Bone marrow (tissue), 2 donors: ENCODE results near the gene DHRS12.
"Not testable (repeated sequence)": the region's sequence is repeated elsewhere in the genome, so short reads cannot be mapped to it uniquely, and the experiment has no call there.

Experiments used
- DNase-seq, 2 donors: peaks; one replicate each; lab custom pipeline; 2025; lab: John Stamatoyannopoulos, UW

The DHRS12 gene

DNA sequence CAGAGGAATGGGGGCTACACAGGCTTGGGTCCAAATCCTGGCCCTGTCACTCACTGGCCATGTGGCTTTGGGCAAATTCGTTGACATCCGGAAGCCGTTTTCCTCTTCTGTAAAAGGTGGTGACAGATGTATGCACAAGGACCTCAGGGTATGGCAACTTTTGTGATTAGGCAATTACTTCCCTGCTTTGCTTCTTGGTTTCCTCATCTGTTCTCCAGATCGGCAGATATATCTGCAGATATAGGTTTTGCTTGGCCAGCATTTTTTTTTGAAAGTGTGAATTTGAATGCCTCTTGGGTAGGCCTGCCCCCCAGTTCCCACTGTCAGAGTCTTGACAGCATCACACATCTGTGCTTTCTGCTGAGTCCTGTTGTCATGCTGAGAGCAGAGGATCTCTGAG lies 23.3 kb upstream of the DHRS12 start:
- no peak for DNase-seq

DNA sequence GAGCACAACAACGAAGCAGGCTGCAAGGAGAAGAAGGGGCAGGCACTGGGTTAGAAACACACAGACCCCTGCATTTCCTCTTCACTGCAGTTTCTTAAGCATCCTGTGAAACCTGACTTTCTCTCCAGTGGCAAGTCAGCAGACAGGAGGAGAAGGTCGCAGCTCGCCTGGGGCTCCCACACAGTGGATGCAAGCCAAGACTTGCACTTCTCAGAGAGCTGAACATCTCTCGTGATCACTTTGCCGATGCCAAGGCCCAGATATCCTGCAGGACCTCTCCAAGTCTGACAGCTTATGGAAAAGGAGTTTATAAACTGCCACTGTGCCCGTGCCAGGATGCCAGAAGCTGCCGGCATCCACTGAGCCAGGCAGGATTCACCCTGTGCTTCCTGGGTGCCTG lies 22.6 kb upstream of the DHRS12 start:
- no peak for DNase-seq

DNA sequence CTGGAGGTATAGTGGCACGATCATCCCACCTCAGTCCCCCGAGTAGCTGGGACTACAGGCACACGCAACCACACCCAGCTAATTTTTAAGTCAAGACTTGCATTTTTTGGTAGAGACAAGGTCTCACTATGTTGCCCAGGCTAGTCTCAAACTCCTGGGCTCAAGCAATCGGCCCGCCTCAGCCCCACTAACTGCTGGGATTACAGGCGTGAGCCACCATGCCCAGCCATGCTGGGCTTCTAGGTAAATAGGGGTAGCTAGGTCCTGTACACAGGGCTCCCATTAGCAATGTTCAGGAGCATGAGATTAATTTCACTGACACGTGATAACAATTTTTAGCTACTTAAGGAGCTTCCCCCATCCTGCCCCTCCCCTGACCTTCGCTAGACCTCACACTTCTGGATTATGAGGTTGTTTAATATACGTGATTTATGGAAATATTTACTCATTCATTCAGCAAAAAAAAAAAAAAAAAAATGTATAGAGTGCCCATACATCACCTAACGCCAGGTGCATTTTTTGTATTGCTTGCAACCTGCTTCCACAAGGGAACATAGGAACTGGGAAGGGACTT lies 21.8 kb upstream of the DHRS12 start:
- DNase-seq, result no peak

DNA sequence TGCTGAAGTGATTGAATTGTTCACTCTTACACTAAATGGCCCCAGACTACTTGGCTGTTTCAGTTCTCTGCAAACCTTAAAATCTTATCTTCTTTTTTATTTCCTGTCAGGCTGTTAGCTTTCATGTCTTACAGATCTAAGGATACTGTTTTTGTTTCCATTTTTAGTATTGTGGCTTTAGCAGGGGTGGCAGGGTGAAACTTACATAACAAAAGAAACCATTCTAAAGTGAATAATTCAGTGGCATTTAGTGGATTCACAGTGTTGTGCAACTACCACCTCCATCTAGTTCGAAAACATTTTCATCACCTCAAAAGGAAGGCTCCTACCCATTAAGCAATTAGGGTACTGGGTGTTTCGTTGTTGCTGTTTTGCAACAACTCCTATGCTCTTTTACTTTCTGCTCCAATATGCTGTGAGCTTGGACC lies 21.2 kb upstream of the DHRS12 start:
- DNase-seq, result peak in 1 of 2 donors; percentile 72

DNA sequence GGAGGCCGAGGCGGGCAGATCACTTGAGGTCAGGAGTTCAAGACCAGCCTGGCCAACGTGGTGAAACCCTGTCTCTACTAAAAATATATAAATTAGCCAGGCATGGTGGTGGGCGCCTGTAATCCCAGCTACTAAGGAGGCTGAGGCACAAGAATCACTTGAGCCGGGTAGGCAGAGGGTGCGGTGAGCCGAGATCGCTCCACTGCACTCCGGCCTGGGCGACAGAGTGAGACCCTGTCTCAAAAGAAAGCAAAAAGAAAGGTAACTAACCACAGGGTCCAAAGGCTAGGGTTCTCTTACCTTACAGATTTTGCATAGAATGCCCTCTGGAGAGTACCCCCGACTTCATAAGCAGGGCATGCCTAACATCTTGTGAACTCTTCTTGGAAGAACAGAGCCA lies 20.7 kb upstream of the DHRS12 start:
- not testable (repeated sequence) for DNase-seq

DNA sequence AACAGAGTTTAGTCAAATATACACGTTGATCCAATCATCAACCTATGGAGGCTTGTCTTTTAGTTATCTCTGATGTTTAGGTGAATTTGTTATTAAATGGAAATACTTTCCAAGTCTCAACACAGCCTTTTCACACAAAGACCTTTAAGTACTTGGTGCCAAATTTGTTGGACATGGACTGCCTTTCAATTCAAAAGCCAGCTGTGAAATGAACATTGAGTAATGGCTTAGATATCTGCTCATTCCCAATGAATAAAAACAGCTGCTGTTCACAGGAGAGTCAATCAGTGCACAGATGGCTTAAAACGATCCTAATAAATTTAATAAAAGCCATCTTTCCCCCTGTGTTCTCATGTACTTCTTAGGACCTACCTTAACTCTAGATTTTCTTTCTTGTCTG lies 19.9 kb upstream of the DHRS12 start:
- DNase-seq, result no peak

DNA sequence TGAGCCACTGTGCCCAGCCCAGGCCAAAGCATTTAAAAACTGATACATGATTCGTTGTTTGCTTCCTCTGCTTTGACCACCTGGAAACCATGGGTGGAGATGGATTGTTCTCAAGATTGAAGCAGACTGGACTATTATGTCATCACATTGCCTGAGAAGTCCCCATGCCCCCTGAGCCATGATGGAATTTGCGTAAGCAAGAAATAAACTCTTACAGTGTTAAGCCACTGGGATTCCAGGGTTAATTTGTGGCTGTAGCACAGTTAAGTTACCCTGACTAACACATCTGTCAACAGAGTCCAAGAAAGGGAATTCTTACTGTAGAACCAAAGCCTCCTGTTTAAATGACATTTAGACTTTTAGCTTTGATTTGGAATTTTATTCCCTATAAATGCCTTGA lies 19.4 kb upstream of the DHRS12 start:
- DNase-seq, result no peak

DNA sequence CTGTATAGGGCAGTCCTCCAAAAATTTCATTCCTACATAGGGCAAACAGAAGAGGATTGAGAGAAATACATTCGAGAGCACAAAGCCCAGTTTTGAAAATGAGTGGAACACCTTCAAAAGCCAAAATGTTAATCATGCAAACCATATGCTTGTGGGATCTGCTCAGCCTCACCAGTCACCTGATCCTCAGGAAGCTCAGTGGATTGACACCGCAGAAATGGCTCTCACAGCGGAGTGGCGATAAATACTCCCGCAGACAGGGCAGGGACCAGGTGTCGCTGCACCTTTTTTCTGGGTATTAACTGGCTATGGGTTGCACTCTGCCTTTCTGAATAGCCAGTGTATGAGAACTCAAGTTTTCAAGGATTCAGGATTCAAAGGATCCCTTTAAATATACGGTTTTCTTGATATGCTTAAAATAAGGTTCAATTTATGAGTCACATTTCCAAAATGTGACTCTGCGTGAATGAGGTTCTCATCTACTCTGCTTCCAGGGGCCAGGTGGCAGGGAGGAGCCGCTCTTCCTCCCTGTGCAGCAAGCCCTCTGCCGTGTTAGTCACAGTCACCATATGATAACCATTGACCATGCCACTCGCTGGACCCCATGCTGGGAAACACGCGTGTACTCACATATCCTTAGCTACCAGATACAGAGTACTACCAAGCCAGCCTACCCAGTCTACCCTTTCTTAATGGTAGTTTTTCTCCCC lies 18.3 kb upstream of the DHRS12 start:
- DNase-seq, result no peak

DNA sequence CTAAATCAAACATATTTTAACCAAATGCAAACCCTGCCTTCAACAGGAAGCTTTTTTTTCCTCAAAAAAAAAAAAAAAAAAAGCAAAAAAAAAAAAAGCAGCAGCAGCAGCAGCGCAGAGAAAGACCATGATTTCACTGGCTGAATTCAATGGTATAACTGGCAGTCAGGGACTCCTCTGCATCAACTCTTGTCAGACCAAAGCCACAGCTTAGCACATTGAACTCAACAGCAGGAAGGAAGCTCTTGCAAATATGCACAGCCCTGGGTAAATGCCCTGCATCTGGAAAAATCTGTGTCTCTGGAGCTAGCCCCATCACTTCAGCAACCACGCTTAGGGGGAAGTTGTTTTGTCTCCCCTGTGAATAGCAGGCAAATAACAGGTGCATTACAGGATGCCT lies 17.6 kb upstream of the DHRS12 start:
- DNase-seq, result peak in 1 of 2 donors; percentile 75

DNA sequence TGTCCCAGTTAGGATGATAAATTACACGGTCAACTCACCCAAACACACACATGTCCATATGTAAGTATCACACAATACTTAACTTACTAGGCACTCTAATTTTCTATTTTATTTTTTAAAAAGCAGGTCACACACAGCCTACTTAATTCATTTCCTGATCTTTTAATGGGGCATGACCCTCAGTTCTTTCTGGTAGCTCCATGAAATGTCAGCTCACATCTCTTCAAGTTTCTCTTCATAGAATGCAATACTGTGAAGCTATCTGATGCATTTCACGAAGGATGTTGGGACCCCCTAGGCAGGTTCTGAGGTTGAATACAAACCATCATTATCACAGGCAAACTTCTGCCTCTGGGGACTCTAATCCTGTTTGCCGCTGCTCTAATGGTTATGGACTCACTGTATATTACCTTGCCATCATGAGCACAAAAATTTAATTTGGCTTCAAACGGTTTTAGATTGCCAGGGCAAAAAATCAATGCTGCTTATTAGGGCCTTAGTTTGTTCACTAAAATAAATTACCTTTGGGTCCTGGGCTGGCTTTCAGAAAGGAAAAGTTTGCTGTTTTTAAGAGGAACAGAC lies 16.1 kb upstream of the DHRS12 start:
- DNase-seq, result no peak

DNA sequence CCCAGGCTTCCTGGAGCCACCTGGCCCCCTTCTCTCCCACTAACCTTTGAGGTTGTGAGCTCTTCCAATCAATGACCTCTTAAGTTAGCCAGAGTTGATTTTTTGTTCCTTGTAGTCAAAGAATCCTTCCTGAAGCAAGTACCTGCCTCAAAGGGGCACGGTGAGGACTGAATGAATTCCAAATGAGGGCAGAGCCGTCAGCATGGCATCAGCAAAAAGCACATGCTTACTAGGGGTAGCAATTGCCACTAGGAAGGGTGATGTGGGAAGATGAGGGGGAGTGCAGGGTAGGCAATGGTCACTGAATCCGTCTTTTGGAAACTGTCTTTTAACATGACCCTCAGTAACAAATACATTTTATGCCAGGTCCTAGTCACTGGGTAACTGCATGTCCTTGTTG lies 15.6 kb upstream of the DHRS12 start:
- DNase-seq, result no peak

DNA sequence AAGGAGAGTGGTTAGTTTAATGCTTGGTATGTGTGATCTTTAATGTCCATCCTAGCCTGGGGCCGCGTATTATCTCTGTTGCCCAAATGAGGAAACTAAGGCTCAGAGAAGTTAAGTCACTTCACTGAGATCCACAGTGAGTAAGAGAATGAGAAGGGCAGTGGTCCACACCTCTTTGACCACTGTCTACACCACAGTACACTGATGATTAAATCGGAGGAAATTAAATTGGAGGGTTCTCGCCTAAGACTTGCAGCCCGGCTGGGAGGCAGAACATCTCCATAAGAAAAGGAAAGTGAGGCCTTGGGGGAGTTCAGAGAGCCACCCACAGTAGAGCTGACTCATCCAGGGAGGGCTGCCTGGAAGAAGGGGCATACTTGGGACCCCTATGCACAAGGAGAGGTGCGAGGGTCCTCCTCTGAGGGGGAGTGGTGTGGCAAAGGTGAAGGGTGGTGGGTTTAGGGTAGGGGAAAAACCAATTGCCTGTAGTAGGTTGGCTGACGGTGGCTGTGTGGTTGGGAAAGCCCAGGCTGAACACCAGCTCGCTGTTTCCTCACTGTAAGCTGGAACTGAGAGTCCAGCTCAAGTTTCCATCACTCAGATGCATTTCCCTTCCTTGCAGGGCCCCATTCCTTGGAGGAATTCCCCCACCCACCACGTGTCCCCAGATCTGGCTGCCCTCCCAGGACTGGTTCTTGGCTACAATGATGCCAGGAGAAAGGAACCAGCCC lies 15.0 kb upstream of the DHRS12 start:
- DNase-seq, result no peak

DNA sequence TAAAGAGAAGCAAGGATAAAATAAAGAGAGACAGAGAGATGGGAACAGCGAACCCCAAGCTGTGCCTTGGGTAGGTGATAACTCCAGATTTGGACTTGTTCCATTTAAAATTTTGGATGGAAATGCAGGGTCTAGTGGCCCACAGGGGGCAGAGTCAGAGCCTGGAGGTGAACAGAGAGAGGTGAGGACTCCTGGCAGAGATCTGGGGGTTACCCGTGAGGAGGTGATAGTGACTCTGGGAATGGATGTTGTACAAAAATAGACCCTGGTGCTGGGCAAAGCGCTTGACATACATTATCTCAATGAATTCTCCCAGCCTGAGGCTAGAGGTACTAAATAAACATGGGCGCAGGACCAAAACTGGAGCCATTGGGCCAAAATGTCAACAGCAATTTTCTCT lies 14.3 kb upstream of the DHRS12 start:
- DNase-seq, result no peak

DNA sequence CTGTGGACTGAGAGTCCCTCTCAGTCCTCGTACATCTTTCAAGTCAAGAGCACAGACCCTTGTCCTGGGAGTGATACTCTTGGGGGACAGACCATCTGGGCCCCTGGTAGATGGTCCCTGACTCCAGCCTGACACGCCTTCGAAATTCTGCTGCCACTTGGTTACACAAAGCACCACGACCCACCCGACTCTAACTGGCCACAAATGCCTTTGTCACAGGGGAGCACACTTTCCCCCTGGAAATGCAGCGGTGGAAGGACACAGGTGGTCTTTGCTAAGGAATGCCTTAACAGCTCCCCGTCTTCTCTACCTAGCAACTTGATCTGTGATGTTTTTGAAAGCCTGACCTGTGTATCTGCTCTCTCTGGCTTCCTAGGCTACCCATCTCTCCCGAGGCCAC lies 13.8 kb upstream of the DHRS12 start:
- DNase-seq, result no peak

DNA sequence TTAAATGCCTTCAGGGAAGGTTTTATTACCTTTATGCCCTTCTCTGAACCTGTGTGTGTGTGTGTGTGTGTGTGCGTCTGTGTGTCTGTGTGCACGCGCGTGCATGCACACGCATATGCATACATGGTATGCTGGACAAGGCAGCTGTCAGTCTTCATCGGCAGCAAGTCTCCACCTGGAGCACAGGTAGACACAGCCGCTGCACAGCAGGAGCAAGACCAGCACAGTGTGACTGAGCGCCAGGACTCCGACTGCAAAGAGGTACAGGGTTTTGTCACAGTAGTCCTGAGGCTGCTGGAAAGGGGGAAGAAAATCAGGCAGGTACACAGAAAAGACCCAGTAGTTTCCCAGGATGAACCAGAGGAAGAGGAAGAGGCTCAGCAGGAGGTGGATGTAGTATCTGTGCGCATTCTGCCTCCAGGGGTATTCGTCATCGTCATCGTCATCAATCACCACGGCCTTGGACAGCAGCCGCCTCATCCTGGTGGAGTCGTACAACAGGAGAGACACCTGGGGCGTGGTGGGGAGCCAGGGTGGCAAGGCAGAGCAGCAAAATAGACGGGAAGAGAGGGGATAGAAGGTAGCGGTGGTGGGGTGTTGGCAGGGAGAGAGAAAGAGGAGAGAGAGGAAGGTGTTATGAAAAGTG lies 12.8 kb upstream of the DHRS12 start:
- no peak for DNase-seq

DNA sequence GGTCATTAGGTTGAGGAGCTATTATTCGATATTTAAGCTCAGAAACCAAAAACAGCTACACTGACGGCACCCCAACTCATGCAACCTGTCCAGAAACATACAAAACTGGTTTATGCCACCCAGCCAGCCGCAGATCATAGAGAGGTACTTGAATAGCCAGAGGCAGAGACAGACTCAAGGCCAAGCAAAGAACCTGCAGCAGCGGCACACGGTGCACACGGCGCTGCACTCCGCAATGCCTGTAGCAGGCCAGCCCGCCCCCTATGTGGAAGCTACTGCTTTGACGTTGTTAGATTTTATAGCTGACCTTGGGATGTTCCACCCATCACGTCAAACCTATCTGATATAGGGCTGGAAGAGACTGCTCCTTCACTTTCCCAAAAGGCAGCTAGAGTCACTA lies 11.9 kb upstream of the DHRS12 start:
- DNase-seq, result no peak

DNA sequence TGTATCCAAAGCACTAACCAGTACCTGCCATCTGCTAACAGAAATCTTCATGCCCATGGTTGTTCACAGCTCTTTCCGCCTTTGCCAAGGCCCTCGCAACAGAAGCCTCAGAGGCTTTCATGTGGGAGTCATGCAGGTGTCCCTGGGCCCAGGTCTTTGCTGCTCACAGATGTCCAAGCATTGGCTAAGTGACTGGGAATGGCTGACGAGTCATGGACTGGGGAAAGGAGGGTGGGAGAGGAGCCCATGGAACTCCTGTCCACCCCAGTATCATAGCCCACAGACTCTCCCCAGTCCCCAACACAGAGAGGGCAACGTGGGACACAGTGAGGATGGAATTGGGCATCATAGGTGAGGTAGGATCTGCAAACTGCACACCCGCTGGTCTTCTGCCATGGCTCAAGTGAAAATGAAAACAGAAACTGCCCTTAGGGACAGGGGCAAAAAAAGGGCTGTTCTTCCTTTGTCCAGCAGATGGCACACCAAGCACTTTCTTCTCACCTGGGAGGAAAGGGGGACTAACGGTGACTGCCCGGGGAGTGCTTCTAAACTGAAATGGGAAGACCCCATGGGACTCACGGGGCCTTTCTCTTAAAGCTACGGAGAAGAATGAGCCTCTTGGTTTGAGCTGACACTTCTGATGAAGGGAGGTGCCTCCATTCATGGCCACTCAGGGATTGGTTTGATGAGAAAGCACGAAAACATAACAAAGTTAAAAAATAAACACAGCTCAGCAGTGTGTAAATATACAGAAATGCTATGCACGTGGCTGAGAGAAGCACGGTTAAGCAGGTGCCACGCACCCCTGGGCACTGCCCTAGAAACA lies 11.1 kb upstream of the DHRS12 start:
- DNase-seq, result peak; percentile 29 to 66

DNA sequence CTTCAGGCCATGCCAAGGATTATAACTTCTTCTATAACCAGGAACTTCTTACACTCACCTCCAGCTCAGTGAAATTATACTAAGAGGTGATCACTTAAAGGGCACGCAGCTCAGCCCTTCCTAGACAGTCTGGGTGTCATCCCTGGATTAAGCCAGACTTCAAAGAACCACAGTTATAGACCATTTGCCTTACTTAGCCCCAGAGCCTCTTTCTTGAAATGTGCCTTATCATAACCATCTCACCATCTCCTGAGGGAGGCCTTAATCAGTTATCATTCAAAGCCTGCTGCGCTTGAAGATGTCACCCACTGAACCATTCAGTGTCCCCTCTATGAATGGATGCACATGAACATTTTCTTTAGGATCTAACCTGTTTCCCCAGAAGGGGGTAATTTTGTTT lies 10.1 kb upstream of the DHRS12 start:
- no peak for DNase-seq

DNA sequence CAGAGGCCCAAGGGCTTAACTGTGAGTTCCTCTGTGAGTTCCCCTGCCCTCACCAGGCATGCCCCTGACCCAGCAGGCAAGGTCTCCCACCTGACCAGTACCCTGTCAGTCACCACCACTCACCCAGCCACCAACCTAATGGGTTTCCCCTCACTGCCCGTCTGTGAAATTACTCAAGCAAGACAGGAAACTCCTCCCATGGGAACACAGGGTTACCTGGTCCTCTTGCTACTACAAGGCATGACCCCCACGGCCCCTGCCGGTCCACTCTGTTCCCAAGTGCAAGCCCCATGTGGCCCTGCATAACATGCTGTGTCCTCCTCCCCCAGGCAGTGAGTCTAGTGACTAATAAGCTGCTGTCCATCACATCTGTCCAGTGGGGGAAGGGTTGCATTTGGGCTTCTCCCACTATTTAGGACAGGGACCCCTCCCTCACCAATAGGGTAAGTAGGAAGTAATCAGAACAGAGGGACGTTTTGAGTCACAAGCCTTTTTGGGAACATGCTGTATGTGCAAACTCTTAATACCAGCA lies 8.0 kb upstream of the DHRS12 start:
- DNase-seq, result peak in 1 of 2 donors; percentile 4

DNA sequence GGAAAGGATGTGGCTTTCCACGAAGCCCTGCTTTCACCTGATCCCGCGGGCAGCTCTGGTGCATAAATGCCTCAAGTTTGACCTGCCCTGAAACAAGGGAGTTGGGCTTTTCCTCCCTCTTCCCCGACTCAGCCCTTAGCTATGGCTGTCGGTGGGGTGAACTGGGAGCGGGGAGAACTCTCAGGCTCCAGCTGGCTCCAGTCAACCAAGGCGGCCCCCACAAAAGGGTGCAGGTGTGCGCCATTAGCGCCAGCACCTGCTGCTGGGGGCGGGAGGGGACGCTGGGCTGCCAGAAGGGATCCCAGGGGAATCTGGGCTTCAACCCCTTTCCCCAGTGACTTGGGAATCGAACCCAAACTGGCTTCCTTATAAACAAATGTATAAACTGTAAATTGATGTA lies 7.1 kb upstream of the DHRS12 start:
- no peak for DNase-seq

DNA sequence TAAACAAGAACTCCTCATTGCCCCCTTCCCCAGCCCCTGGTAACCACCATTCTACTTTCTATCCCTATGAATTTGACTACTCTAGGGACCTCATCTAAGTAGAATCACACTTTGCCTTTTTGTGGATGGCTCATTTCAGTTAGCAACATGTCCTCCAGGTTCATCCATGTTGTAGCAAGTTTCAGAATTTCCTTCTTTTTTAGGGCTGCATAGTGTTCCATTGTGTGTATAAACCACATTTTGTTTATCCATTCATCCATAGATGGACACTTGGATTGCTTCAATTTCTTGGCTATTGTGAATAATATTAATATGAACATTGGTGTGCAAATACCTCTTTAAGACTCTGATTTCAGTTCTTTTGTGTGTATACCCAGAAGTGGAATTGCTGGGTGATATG lies 4.8 kb upstream of the DHRS12 start:
- no peak for DNase-seq
